A549 (cell line): ENCODE measurements around the gene ARRDC5. TPM values are rescaled to one million over a fixed set of nuclear protein-coding genes. Genes with fewer than 3 reads are reported as not detected.
"Not testable (repeated sequence)": the region's sequence is repeated elsewhere in the genome, so short reads cannot be mapped to it uniquely, and the experiment has no call there.

ENCODE experiments used
- ATAC-seq, 2 experiments: fragments of 200-7000 bp in 1 of 2; fragments of >200 bp in 1 of 2; cut with Nextera tagmentation in 1 of 2; cut with Tn5 transposase in 1 of 2; 3 replicates each; pipeline versions ENCODE4 v1.8.0 to v1.9.1; 2018 to 2020; ENCODE audit warnings: mild to moderate bottlenecking in 1 of 2, moderate library complexity in 1 of 2
- CTCF ChIA-PET: fragments of 300-600 bp; sonication (Branson Sonifier 250); formaldehyde crosslinking; extraction: SDS; loops from one replicate; lab custom pipeline; 2021; ENCODE audit warnings: antibody characterized with exemption, inconsistent platforms; lab: Yijun Ruan, JAX
- POLR2A ChIA-PET: fragments of 350-600 bp; formaldehyde crosslinking; extraction: SDS; loops from one replicate; lab custom pipeline; 2021; ENCODE audit warnings: antibody characterized with exemption, inconsistent platforms; lab: Yijun Ruan, JAX
- DNase-seq, 2 experiments: peaks; one replicate each; pipeline versions ENCODE4 v3.0.0 to v3.0.0-alpha.2; 2011 to 2016; ENCODE audit warnings: low read depth in 1 of 2, low spot score in 1 of 2
- FAIRE-seq: peaks from 2 replicates; lab custom pipeline; 2011; peaks lifted over from hg19 to GRCh38; lab: Jason Lieb, UNC
- H3K27ac ChIP-seq, 2 experiments: fragments of >200 bp; sonication (Bioruptor Twin); formaldehyde crosslinking; 3 replicates each; pipeline ENCODE4 v1.5.1; 2016 to 2017
- H3K4me1 ChIP-seq: fragments of >200 bp; sonication (Bioruptor Twin); formaldehyde crosslinking; 3 replicates; pipeline ENCODE4 v1.6.1; 2016
- H3K4me2 ChIP-seq: fragments of >200 bp; sonication (Bioruptor Twin); formaldehyde crosslinking; 3 replicates; pipeline ENCODE4 v1.6.1; 2016
- H3K4me3 ChIP-seq: fragments of >200 bp; sonication (Bioruptor Twin); formaldehyde crosslinking; 3 replicates; pipeline ENCODE4 v1.5.1; 2016
- H3K9me3 ChIP-seq: fragments of >200 bp; sonication (Bioruptor Twin); formaldehyde crosslinking; 3 replicates; pipeline ENCODE4 v1.6.1; 2016
- ATOH8 ChIP-seq: fragments of 250-450 bp; sonication (Bioruptor Pico); IDR thresholded peaks from 2 replicates; pipeline ENCODE4 v1.5.0; 2020; ENCODE audit warnings: low read depth, mild to moderate bottlenecking, moderate library complexity
- CBX8 ChIP-seq: fragments of 200-600 bp; sonication (generic); IDR thresholded peaks from 2 replicates; pipeline ENCODE4 v1.6.1; 2016
- CEBPB ChIP-seq, 2 experiments: fragments of >200 bp in 1 of 2; sonication (Bioruptor Twin) in 1 of 2; formaldehyde crosslinking in 1 of 2; IDR thresholded peaks; 2 replicates each; pipeline ENCODE4 v1.6.1; 2012 to 2016
- CHD2 ChIP-seq: fragments of 150-350 bp; IDR thresholded peaks from 2 replicates; pipeline ENCODE4 v1.6.1; 2014; ENCODE audit warnings: low read length; ENCODE audit not compliant: partially characterized antibody
- CTCF ChIP-seq: fragments of >200 bp; sonication (Bioruptor Twin); formaldehyde crosslinking; IDR thresholded peaks from 3 replicates; pipeline ENCODE4 v1.5.1; 2016
- FOSB ChIP-seq: fragments of 250-450 bp; sonication (Bioruptor Pico); IDR thresholded peaks from 2 replicates; pipeline ENCODE4 v1.5.0; 2020; ENCODE audit warnings: mild to moderate bottlenecking, moderate library complexity
- NFE2L2 ChIP-seq: fragments of 150-350 bp; conservative IDR thresholded peaks from 2 replicates; pipeline ENCODE4 v1.6.1; 2014; ENCODE audit warnings: low read length
- NPAS2 ChIP-seq: fragments of 250-450 bp; sonication (Bioruptor Pico); IDR thresholded peaks from 2 replicates; pipeline ENCODE4 v1.8.0; 2022; ENCODE audit warnings: mild to moderate bottlenecking, moderate library complexity, borderline replicate concordance
- PHF8 ChIP-seq: fragments of 200-600 bp; sonication (generic); IDR thresholded peaks from 2 replicates; pipeline ENCODE4 v1.6.1; 2016; ENCODE audit warnings: low read depth, mild to moderate bottlenecking, antibody characterized with exemption, moderate library complexity, borderline replicate concordance
- POLR2AphosphoS2 ChIP-seq: conservative IDR thresholded peaks from 2 replicates; pipeline ENCODE4 v1.6.1; 2012; ENCODE audit warnings: low read length, improper control_type of control experiment, inconsistent platforms
- REST ChIP-seq: fragments of 200-600 bp; sonication (generic); IDR thresholded peaks from 2 replicates; pipeline ENCODE4 v1.6.1; 2016; ENCODE audit warnings: antibody characterized with exemption, mild to moderate bottlenecking, moderate library complexity
- RFX5 ChIP-seq: fragments of 450-650 bp; IDR thresholded peaks from 2 replicates; pipeline ENCODE4 v1.7.1; 2014; ENCODE audit warnings: antibody characterized with exemption, mild to moderate bottlenecking, moderate library complexity
- SREBF2 ChIP-seq: fragments of 450-650 bp; IDR thresholded peaks from 2 replicates; pipeline ENCODE4 v1.6.1; 2014; ENCODE audit warnings: mild to moderate bottlenecking, moderate library complexity
- ZC3H11A ChIP-seq: fragments of 450-650 bp; IDR thresholded peaks from 2 replicates; pipeline ENCODE4 v1.6.1; 2014; ENCODE audit warnings: antibody characterized with exemption, mild to moderate bottlenecking
- ZNF302 ChIP-seq: fragments of 250-450 bp; sonication (Bioruptor Pico); IDR thresholded peaks from 2 replicates; pipeline ENCODE4 v1.9.0; 2021; ENCODE audit warnings: inconsistent platforms, mild to moderate bottlenecking, moderate library complexity
- WGBS: methylation state at CpG from one replicate; pipeline ENCODE4 v1.1.6; 2017; ENCODE audit errors: missing lambda C conversion rate; 5-methylcytosine and 5-hydroxymethylcytosine counted together
- polyA plus RNA-seq, 4 experiments: library from polyadenylated mRNA; depleted of rRNA in 3 of 4; stranded (reverse); fragments of >200 nt; fragmentation: RNase III in 1 of 4; extraction: RNeasy Plus Mini Kit Qiagen cat#74134 plus additional on column Dnase treatment in 1 of 4; gene quantifications; 2 replicates in 3 of 4; 3 replicates in 1 of 4; pipeline ENCODE4 v1.2.3, GENCODE V29; 2011 to 2017
- TF ChIP-seq, protein P1 (sequence below): fragments of >200 bp; sonication (Bioruptor Twin); formaldehyde crosslinking; IDR thresholded peaks from 2 replicates; pipeline ENCODE4 v1.6.1; 2016

The ARRDC5 gene
- polyA plus RNA-seq, 2 of the 4 experiments (the other 2 are of a cell fraction) = not detected

GRCh38 chr19:4904481-4904880 lies 1.8 kb upstream of the ARRDC5 start:
- DNase-seq (no peak), ATAC-seq (no peak), FAIRE-seq (no peak)
- Histone ChIP-seq H3K4me3 (no peak overlapping the region), H3K9me3 (no peaks in the 10 kb centered on the region), H3K27ac (no peak overlapping the region), H3K4me1 (peaks cover 7% of the 10 kb centered on the region; the same call in 2 of the 3 replicates), H3K4me2 (no peak overlapping the region)
- 72% methylated on average over 3 of the region's 3 CpGs for WGBS
- ChIA-PET POLR2A (interaction anchor here (0.6 to 0.7 kb wide), 2 partner anchors 32 to 62 kb away, joined by 5 read pairs; no protein-coding TSS in a partner anchor), CTCF (interaction anchor here (1.1 to 7.3 kb wide), 4 partner anchors 8 to 38 kb away, joined by 3 to 40 read pairs (median 7); no protein-coding TSS in a partner anchor)
- TF ChIP-seq ATOH8 (CRISPR knock-in tag) = no peak

- H3K4me3 ChIP-seq, CTCF ChIA-PET, H3K27ac ChIP-seq, DNase-seq, POLR2A ChIA-PET, H3K4me2 ChIP-seq, H3K4me1 ChIP-seq, FAIRE-seq, ATAC-seq, H3K9me3 ChIP-seq: not testable (repeated sequence)
- WGBS = 75% methylated on average over 12 of the region's 13 CpGs
Measured at GRCh38 chr19:4900879-4901278, 1.8 kb downstream of the ARRDC5 start.

DNA sequence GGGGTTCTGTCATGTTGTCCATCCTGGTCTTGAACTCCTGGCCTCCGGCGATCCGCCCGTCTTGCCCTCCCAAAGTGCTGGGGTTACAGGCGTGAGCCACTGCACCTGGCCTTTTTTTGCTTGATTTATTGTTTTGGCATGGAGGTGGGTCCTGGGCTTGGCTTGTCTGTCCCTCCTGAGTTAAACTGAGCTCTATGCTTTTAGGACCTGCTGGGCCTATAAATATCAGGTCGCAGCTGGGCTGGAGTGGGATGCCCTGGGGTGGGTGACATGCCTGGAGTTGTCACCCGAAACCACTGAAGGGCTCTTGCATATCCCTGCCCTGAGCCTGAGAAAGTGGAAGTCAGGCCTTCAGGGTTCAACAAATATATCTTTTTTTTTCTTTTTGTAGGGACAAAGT lies 5.5 kb downstream of the ARRDC5 start:
- no peak overlapping the region for H3K4me3 ChIP-seq
- FAIRE-seq (no peak), DNase-seq (no peak), ATAC-seq (no peak)
- peak overlapping the region in 1 of 2 experiments; percentile 60; a peak in 2 of 6 replicates for H3K27ac ChIP-seq
- WGBS = 92% methylated on average over 7 of the region's 7 CpGs
- no peaks in the 10 kb centered on the region for H3K9me3 ChIP-seq
- TF ChIP-seq ZC3H11A (no peak), ZNF302 (no peak), CTCF (no peak), NPAS2 (CRISPR knock-in tag) (no peak), NFE2L2 (no peak), CHD2 (no peak), FOSB (CRISPR knock-in tag) (no peak), REST (no peak)
- TF ChIP-seq, protein P1, sequence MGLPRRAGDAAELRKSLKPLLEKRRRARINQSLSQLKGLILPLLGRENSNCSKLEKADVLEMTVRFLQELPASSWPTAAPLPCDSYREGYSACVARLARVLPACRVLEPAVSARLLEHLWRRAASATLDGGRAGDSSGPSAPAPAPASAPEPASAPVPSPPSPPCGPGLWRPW = no peak
- H3K4me2 ChIP-seq = no peak overlapping the region
- ChIA-PET POLR2A (no interaction called here), CTCF (interaction anchor here (1.9 to 2.0 kb wide), 2 partner anchors 24 to 135 kb away, joined by 4 to 6 read pairs; no protein-coding TSS in a partner anchor)
- peaks cover 10% of the 10 kb centered on the region; the same call in 2 of the 3 replicates for H3K4me1 ChIP-seq

- WGBS = 46% methylated on average over 2 of the region's 3 CpGs
- peak overlapping the region in 1 of 2 experiments; percentile 60; a peak in 3 of 6 replicates for H3K27ac ChIP-seq
- ATAC-seq (no peak), DNase-seq (peak in 1 of 2 experiments; percentile 33), FAIRE-seq (no peak)
- CTCF ChIA-PET = interaction anchor here (1.9 to 2.0 kb wide), 2 partner anchors 23 to 136 kb away, joined by 4 to 6 read pairs; no protein-coding TSS in a partner anchor
- H3K4me3 ChIP-seq = no peak overlapping the region
- TF ChIP-seq POLR2AphosphoS2 = no peak
- no peak for TF ChIP-seq SREBF2
- peak in 1 of 2 experiments; percentile 28; a peak in 1 of 4 replicates for TF ChIP-seq CEBPB (IDR thresholded peaks at IDR 0.05)
- no peak for TF ChIP-seq CBX8
- TF ChIP-seq RFX5 = no peak
- no peak for TF ChIP-seq PHF8
- H3K4me1 ChIP-seq = peaks cover 10% of the 10 kb centered on the region; the same call in 2 of the 3 replicates
- POLR2A ChIA-PET = no interaction called here
- H3K4me2 ChIP-seq = peak overlapping the region; percentile 16; the same call in 1 of the 3 replicates
- H3K9me3 ChIP-seq = no peaks in the 10 kb centered on the region
Measured at GRCh38 chr19:4896372-4896771, 6.3 kb downstream of the ARRDC5 start.

- POLR2A ChIA-PET, H3K4me2 ChIP-seq, H3K4me3 ChIP-seq, DNase-seq, FAIRE-seq, CTCF ChIA-PET, ATAC-seq, H3K27ac ChIP-seq, H3K9me3 ChIP-seq: not testable (repeated sequence)
- peaks cover 10% of the 10 kb centered on the region; the same call in 2 of the 3 replicates for H3K4me1 ChIP-seq
- 93% methylated on average over 11 of the region's 11 CpGs for WGBS
Measured at GRCh38 chr19:4892962-4893361, 9.7 kb downstream of the ARRDC5 start.
